Measurements from ENCODE around the gene ECD. TPM values are rescaled to one million over a fixed set of nuclear protein-coding genes. Genes with fewer than 3 reads are reported as not detected.

ECD gene
- polyA plus RNA-seq, 1 donor (not counting 4 experiments of a cell fraction or from before 2014, with no cell fraction given), result 35.8 TPM

DNA sequence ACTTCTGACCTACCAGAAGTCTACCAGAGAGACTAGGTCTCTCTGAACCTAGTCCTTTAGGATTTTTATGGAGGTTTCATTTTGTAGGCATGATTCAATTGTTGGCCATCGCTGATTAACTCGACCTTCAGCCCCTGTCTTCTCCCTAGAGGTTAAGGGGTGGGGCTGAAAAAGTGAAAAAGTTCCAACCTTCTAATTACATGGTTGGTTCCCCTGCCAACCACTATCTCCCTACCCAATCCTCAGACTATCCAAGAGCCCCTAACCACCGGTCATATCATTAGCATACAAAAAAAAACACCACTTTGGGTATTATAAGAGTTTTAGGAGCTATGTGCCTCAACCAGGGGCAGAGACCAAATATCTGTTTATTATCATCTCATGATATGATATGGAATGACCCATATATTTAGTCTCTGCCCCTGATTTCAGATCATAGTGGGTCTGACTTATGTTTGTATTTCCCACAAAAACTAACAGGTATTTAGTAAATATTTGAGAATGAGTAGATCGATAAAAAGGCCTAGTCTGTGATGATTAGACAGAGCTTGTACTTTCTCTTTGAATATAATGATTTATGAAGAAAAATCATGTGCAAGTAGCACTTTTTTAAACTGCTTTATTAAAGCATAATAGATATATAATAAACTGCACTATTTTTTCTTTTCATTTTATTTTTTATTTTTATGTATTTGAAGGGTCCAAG lies 43.5 kb upstream of the ECD start:
- Histone ChIP-seq H3K79me2 (ENCODE audit: control insufficient read depth, insufficient read depth, low read length) (no peaks in the 10 kb centered on the region), H3K9ac (ENCODE audit: control insufficient read depth, extremely low read depth, insufficient read depth, low read length) (no peak overlapping the region), H3K4me2 (ENCODE audit: control insufficient read depth, extremely low read depth, insufficient read depth, low read depth, low read length) (no peak overlapping the region), H2AFZ (ENCODE audit: control insufficient read depth, low read length) (no peak overlapping the region), H3K9me3 (ENCODE audit: control insufficient read depth, low read depth, low read length) (peaks cover 2% of the 10 kb centered on the region), H4K20me1 (ENCODE audit: control insufficient read depth, extremely low read depth, insufficient read depth, low read length) (no peaks in the 10 kb centered on the region), H3K4me3 (ENCODE audit: control insufficient read depth in 2 of 3, extremely low read depth in 1 of 3, insufficient read depth in 2 of 3, low read depth in 1 of 3, low read length in 3 of 3) (no peak overlapping the region), H3K27ac (ENCODE audit: control insufficient read depth, insufficient read depth, low read length) (no peak overlapping the region), H3K4me1 (ENCODE audit: control insufficient read depth, extremely low read depth, insufficient read depth, low read length) (peaks cover 9% of the 10 kb centered on the region), H3K9me1 (ENCODE audit: control insufficient read depth, extremely low read depth, insufficient read depth, low read length) (no peaks in the 10 kb centered on the region), H3K36me3 (ENCODE audit: control insufficient read depth in 2 of 2, extremely low read depth in 1 of 2, insufficient read depth in 2 of 2, low read length in 2 of 2) (peaks cover 2 to 4% of the 10 kb centered on the region in 2 experiments), H3K27me3 (ENCODE audit: control insufficient read depth, extremely low read depth, insufficient read depth, low read length) (no peaks in the 10 kb centered on the region)
- no peak for DNase-seq (ENCODE audit: low read depth, low spot score)
- TF ChIP-seq EZH2 (IDR thresholded peaks at IDR 0.05; ENCODE audit: low read length), result no peak
- TF ChIP-seq, protein P1, sequence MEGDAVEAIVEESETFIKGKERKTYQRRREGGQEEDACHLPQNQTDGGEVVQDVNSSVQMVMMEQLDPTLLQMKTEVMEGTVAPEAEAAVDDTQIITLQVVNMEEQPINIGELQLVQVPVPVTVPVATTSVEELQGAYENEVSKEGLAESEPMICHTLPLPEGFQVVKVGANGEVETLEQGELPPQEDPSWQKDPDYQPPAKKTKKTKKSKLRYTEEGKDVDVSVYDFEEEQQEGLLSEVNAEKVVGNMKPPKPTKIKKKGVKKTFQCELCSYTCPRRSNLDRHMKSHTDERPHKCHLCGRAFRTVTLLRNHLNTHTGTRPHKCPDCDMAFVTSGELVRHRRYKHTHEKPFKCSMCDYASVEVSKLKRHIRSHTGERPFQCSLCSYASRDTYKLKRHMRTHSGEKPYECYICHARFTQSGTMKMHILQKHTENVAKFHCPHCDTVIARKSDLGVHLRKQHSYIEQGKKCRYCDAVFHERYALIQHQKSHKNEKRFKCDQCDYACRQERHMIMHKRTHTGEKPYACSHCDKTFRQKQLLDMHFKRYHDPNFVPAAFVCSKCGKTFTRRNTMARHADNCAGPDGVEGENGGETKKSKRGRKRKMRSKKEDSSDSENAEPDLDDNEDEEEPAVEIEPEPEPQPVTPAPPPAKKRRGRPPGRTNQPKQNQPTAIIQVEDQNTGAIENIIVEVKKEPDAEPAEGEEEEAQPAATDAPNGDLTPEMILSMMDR (optimal IDR thresholded peaks at IDR 0.05 in 1 of 3, IDR thresholded peaks at IDR 0.05 in 1 of 3, conservative IDR thresholded peaks at IDR 0.05 in 1 of 3; ENCODE audit: extremely low read depth in 1 of 3, insufficient read depth in 2 of 3, low read length in 3 of 3), result no peak
- no peak for FAIRE-seq
- dilution Hi-C loops (cut with MboI; ENCODE audit: extremely low pct_ligation_motif_present, low sequenced_read_pairs), result no loop called here

DNA sequence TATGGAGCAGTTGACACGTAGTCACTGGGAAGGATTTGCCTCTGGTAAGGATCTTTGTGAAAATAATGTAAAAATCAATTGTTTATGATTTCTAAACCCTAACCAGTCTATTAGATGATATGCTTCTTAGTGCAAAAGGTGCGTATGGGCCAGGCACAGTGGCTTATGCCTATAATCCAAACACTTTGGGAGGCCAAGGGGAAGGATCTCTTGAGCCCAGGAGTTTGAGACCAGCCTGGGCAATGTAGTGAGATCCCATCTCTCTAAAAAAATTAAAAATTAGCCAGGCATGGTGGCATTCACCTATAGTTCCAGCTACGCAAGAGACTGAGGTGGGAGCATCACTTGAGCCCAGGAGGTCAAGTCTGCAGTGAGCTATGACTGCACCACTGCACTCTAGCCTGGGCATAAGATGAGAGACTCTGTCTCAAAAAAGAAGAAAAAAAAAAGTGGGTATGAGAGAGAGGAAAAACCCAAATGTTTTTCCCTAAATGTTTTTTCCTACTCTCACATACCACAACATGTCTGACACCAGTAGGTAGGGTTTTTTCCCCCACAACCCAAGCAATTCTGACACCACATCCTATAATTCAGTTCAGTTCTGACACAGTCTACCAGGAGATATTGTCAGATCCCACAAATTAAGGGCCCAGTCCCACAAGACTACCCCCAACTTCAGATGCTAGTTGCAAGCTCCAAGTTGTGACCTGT lies 42.7 kb upstream of the ECD start:
- FAIRE-seq, result no peak
- H3K9me3 ChIP-seq (ENCODE audit: control insufficient read depth, low read depth, low read length), result peaks cover 2% of the 10 kb centered on the region
- H3K27ac ChIP-seq (ENCODE audit: control insufficient read depth, insufficient read depth, low read length), result no peak overlapping the region
- no peak overlapping the region for H2AFZ ChIP-seq (ENCODE audit: control insufficient read depth, low read length)
- H3K4me1 ChIP-seq (ENCODE audit: control insufficient read depth, extremely low read depth, insufficient read depth, low read length), result peaks cover 9% of the 10 kb centered on the region
- H3K4me2 ChIP-seq (ENCODE audit: control insufficient read depth, extremely low read depth, insufficient read depth, low read depth, low read length), result no peak overlapping the region
- H3K9me1 ChIP-seq (ENCODE audit: control insufficient read depth, extremely low read depth, insufficient read depth, low read length), result no peaks in the 10 kb centered on the region
- no peak overlapping the region for H3K9ac ChIP-seq (ENCODE audit: control insufficient read depth, extremely low read depth, insufficient read depth, low read length)
- TF ChIP-seq, protein P1 (optimal IDR thresholded peaks at IDR 0.05 in 1 of 3, IDR thresholded peaks at IDR 0.05 in 1 of 3, conservative IDR thresholded peaks at IDR 0.05 in 1 of 3; ENCODE audit: extremely low read depth in 1 of 3, insufficient read depth in 2 of 3, low read length in 3 of 3), result no peak
- no peak for TF ChIP-seq EZH2 (IDR thresholded peaks at IDR 0.05; ENCODE audit: low read length)
- H3K4me3 ChIP-seq (ENCODE audit: control insufficient read depth in 2 of 3, extremely low read depth in 1 of 3, insufficient read depth in 2 of 3, low read depth in 1 of 3, low read length in 3 of 3), result no peak overlapping the region
- dilution Hi-C loops (cut with MboI; ENCODE audit: extremely low pct_ligation_motif_present, low sequenced_read_pairs), result no loop called here
- H3K36me3 ChIP-seq (ENCODE audit: control insufficient read depth in 2 of 2, extremely low read depth in 1 of 2, insufficient read depth in 2 of 2, low read length in 2 of 2), result peaks cover 2 to 3% of the 10 kb centered on the region in 2 experiments
- H3K79me2 ChIP-seq (ENCODE audit: control insufficient read depth, insufficient read depth, low read length), result no peaks in the 10 kb centered on the region
- no peaks in the 10 kb centered on the region for H3K27me3 ChIP-seq (ENCODE audit: control insufficient read depth, extremely low read depth, insufficient read depth, low read length)
- DNase-seq (ENCODE audit: low read depth, low spot score), result no peak
- H4K20me1 ChIP-seq (ENCODE audit: control insufficient read depth, extremely low read depth, insufficient read depth, low read length), result no peaks in the 10 kb centered on the region

All from keratinocyte (primary cell).